ENCODE measurements around the gene ATXN7L1. TPM values are rescaled to one million over a fixed set of nuclear protein-coding genes. Genes with fewer than 3 reads are reported as not detected.
"Not testable (repeated sequence)": the region's sequence is repeated elsewhere in the genome, so short reads cannot be mapped to it uniquely, and the experiment has no call there.

Gene ATXN7L1
- total and polyA plus RNA-seq, 2 of the 13 experiments (the other 11 are each of a cell fraction or from before 2014, with no cell fraction given), result 4.1 to 7.8 TPM

GRCh38 chr7:105599080-105599479 is 277.3 kb downstream of the ATXN7L1 start:
- DNase-seq (ENCODE audit: low spot score); FAIRE-seq; H3K36me3 ChIP-seq (replicated peaks in 1 of 2; ENCODE audit: control insufficient read depth in 1 of 2, insufficient read depth in 2 of 2, low read length in 2 of 2); H4K20me1 ChIP-seq (ENCODE audit: insufficient read depth, low read length); ATAC-seq; intact Hi-C loops (cut with micrococcal nuclease; ENCODE audit: unreplicated experiment); H3K27ac ChIP-seq (ENCODE audit: extremely low read length, insufficient read depth, low read length); H3K9me3 ChIP-seq (ENCODE audit: low read length); H3K4me1 ChIP-seq (ENCODE audit: insufficient read depth, low read length); POLR2A ChIA-PET; H3K4me2 ChIP-seq (ENCODE audit: low read depth, low read length); H3K4me3 ChIP-seq (replicated peaks in 1 of 3; ENCODE audit: insufficient read depth in 1 of 3, low read depth in 2 of 3, low read length in 3 of 3); in situ Hi-C loops (cut with HindIII; ENCODE audit: extremely low pct_ligation_motif_present, low pct_unique_long_range_greater_than_20kb); CTCF ChIA-PET (ENCODE audit: low intra/inter-chr PET ratio, low total read pairs); BruUV-seq (replicated peaks); H3K79me2 ChIP-seq (ENCODE audit: insufficient read depth, low read length); H3K9ac ChIP-seq (ENCODE audit: insufficient read depth, low read depth, low read length); H3K27me3 ChIP-seq (ENCODE audit: control insufficient read depth in 1 of 2, insufficient read depth in 2 of 2, low read length in 2 of 2); H2AFZ ChIP-seq (ENCODE audit: low read length): not testable (repeated sequence)
- WGBS (ENCODE audit: low lambda C conversion rate), result 39% methylated on average over 8 of the region's 8 CpGs

GRCh38 chr7:105596866-105597265 is 279.5 kb downstream of the ATXN7L1 start:
- intact Hi-C loops (cut with micrococcal nuclease; ENCODE audit: unreplicated experiment), result no loop called here
- 7% methylated on average over 2 of the region's 4 CpGs for WGBS (ENCODE audit: low lambda C conversion rate)
- no peak for ATAC-seq
- no peak for TF ChIP-seq SMYD3 (CRISPR knock-in tag; IDR thresholded peaks at IDR 0.05)
- TF ChIP-seq CENPT (CRISPR knock-in tag; IDR thresholded peaks at IDR 0.05; ENCODE audit: low read depth), result no peak
- no peak for TF ChIP-seq CENPBD1 (CRISPR knock-in tag; IDR thresholded peaks at IDR 0.05; ENCODE audit: borderline replicate concordance, low read depth)
- no peak for TF ChIP-seq KLF13 (CRISPR knock-in tag; IDR thresholded peaks at IDR 0.05)
- no peak for TF ChIP-seq POGZ (CRISPR knock-in tag; IDR thresholded peaks at IDR 0.05)
- TF ChIP-seq, protein P1, sequence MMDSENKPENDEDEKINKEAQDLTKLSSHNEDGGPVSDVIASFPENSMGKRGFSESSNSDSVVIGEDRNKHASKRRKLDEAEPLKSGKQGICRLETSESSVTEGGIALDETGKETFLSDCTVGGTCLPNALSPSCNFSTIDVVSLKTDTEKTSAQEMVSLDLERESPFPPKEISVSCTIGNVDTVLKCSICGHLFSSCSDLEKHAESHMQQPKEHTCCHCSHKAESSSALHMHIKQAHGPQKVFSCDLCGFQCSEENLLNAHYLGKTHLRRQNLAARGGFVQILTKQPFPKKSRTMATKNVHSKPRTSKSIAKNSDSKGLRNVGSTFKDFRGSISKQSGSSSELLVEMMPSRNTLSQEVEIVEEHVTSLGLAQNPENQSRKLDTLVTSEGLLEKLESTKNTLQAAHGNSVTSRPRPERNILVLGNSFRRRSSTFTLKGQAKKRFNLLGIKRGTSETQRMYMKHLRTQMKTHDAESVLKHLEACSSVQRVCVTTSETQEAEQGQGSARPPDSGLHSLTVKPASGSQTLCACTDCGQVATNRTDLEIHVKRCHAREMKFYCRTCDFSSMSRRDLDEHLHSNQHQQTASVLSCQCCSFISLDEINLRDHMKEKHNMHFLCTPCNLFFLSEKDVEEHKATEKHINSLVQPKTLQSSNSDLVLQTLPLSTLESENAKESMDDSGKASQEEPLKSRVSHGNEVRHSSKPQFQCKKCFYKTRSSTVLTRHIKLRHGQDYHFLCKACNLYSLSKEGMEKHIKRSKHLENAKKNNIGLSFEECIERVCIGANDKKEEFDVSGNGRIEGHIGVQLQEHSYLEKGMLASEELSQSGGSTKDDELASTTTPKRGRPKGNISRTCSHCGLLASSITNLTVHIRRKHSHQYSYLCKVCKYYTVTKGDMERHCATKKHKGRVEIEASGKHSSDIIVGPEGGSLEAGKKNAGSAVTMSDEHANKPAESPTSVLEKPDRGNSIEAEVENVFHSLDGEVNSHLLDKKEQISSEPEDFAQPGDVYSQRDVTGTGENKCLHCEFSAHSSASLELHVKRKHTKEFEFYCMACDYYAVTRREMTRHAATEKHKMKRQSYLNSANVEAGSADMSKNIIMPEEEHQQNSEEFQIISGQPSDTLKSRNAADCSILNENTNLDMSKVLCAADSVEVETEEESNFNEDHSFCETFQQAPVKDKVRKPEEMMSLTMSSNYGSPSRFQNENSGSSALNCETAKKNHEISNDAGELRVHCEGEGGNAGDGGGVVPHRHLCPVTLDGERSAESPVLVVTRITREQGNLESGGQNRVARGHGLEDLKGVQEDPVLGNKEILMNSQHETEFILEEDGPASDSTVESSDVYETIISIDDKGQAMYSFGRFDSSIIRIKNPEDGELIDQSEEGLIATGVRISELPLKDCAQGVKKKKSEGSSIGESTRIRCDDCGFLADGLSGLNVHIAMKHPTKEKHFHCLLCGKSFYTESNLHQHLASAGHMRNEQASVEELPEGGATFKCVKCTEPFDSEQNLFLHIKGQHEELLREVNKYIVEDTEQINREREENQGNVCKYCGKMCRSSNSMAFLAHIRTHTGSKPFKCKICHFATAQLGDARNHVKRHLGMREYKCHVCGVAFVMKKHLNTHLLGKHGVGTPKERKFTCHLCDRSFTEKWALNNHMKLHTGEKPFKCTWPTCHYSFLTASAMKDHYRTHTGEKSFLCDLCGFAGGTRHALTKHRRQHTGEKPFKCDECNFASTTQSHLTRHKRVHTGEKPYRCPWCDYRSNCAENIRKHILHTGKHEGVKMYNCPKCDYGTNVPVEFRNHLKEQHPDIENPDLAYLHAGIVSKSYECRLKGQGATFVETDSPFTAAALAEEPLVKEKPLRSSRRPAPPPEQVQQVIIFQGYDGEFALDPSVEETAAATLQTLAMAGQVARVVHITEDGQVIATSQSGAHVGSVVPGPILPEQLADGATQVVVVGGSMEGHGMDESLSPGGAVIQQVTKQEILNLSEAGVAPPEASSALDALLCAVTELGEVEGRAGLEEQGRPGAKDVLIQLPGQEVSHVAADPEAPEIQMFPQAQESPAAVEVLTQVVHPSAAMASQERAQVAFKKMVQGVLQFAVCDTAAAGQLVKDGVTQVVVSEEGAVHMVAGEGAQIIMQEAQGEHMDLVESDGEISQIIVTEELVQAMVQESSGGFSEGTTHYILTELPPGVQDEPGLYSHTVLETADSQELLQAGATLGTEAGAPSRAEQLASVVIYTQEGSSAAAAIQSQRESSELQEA (CRISPR knock-in tag; IDR thresholded peaks at IDR 0.05; ENCODE audit: not compliant biosample characterization), result no peak
- TF ChIP-seq BRCA1 (CRISPR knock-in tag; IDR thresholded peaks at IDR 0.05), result no peak
- TF ChIP-seq PAWR (CRISPR knock-in tag; IDR thresholded peaks at IDR 0.05; ENCODE audit: borderline replicate concordance), result no peak
- no peak for TF ChIP-seq ZNF33B (CRISPR knock-in tag; IDR thresholded peaks at IDR 0.05)
- TF ChIP-seq THAP8 (CRISPR knock-in tag; IDR thresholded peaks at IDR 0.05; ENCODE audit: borderline replicate concordance), result no peak

More at GRCh38 chr7:105596866-105597265, 279.5 kb downstream of the ATXN7L1 start:
- Histone ChIP-seq H3K36me3 (replicated peaks in 1 of 2; ENCODE audit: control insufficient read depth in 1 of 2, insufficient read depth in 2 of 2, low read length in 2 of 2) (no peaks in the 10 kb centered on the region), H3K4me1 (ENCODE audit: insufficient read depth, low read length) (no peaks in the 10 kb centered on the region), H4K20me1 (ENCODE audit: insufficient read depth, low read length) (no peaks in the 10 kb centered on the region), H3K27ac (ENCODE audit: extremely low read length, insufficient read depth, low read length) (no peak overlapping the region), H3K9ac (ENCODE audit: insufficient read depth, low read depth, low read length) (no peak overlapping the region), H3K27me3 (ENCODE audit: control insufficient read depth in 1 of 2, insufficient read depth in 2 of 2, low read length in 2 of 2) (peaks cover 0 to 3% of the 10 kb centered on the region in 2 experiments; a peak in 3 of 5 replicates), H3K4me2 (ENCODE audit: low read depth, low read length) (no peak overlapping the region), H3K9me3 (ENCODE audit: low read length) (no peaks in the 10 kb centered on the region), H3K79me2 (ENCODE audit: insufficient read depth, low read length) (no peaks in the 10 kb centered on the region), H3K4me3 (replicated peaks in 1 of 3; ENCODE audit: insufficient read depth in 1 of 3, low read depth in 2 of 3, low read length in 3 of 3) (no peak overlapping the region), H2AFZ (ENCODE audit: low read length) (no peak overlapping the region)
- BruUV-seq (replicated peaks), result no TSS peak
- DNase-seq (ENCODE audit: low spot score) (no peak), FAIRE-seq (no peak)
- CTCF ChIA-PET (ENCODE audit: low intra/inter-chr PET ratio, low total read pairs), result no interaction called here
- POLR2A ChIA-PET, result no interaction called here
- in situ Hi-C loops (cut with HindIII; ENCODE audit: extremely low pct_ligation_motif_present, low pct_unique_long_range_greater_than_20kb), result no loop called here
